ENCODE results near the gene EPGN. TPM values are rescaled to one million over a fixed set of nuclear protein-coding genes. Genes with fewer than 3 reads are reported as not detected.

The EPGN gene
- total and polyA plus RNA-seq, 5 donors from 2014 or later, result 0.54 TPM; not detected in 4

DNA sequence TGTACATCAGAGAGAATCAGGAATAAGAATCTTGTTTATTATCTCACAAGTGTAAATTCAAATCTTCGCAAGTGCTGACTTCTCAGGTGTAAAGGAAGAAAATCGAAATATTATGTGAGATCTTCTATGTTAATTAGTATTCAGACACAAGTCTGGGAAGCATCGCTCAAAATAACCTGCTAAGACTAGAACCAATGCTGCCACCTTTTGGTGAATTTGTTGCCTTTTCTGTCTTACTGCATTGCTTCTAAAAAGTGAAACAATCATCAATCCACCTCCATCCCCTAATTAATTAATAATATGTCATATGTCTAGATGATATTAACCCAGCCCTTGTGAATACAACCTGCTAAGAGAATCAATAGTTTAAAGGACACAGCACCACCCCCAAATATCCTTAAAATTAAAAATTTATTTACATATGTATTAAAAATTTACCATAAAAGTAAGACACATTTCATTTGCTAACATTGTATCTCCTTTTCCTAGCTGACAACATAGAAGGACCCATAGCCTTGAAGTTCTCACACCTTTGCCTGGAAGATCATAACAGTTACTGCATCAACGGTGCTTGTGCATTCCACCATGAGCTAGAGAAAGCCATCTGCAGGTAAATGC, 3.5 kb downstream of the EPGN start:
- no peak overlapping the region for H3K27ac Mint-ChIP-seq
- peaks cover 5% of the 10 kb centered on the region for H3K27me3 Mint-ChIP-seq
- no peaks in the 10 kb centered on the region for H3K36me3 Mint-ChIP-seq
- no peak overlapping the region for H3K4me3 Mint-ChIP-seq
- H3K4me1 ChIP-seq (ENCODE audit: control insufficient read depth, insufficient read depth, low read length, poor library complexity, severe bottlenecking), result no peaks in the 10 kb centered on the region
- DNase-seq (peak in 2 of 3 donors; percentile 13 to 55), ATAC-seq (ENCODE audit: low read depth in 2 of 2) (no peak)
- H3K36me3 ChIP-seq (ENCODE audit: control insufficient read depth, insufficient read depth, low read length), result no peaks in the 10 kb centered on the region
- no peaks in the 10 kb centered on the region for H3K9me3 ChIP-seq (ENCODE audit: control insufficient read depth in 2 of 2, low read length in 2 of 2)
- H3K9me3 Mint-ChIP-seq, result no peaks in the 10 kb centered on the region
- peaks cover 0 to 7% (median 0%) of the 10 kb centered on the region in 4 donors for H3K4me1 Mint-ChIP-seq
- no peak overlapping the region for H3K4me3 ChIP-seq (ENCODE audit: low read depth, low read length)
- H3K27me3 ChIP-seq (ENCODE audit: control insufficient read depth, insufficient read depth, low read length), result peaks cover 2% of the 10 kb centered on the region
- no peak overlapping the region for H3K27ac ChIP-seq (ENCODE audit: insufficient read depth, low read length, poor library complexity, severe bottlenecking)

DNA sequence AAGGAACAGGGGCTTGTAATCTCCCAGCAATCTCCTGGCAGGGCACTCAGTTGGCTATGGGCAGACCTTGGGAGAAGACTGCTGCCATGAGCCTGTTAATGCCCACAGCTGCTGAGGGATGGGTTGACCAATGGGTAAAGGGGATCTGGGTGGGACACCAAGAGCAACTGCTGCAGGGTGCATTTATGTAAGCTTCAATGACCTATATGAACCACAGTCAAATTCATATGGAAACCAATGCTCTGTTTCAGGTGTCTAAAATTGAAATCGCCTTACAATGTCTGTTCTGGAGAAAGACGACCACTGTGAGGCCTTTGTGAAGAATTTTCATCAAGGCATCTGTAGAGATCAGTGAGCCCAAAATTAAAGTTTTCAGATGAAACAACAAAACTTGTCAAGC, 6.1 kb downstream of the EPGN start:
- H3K4me3 Mint-ChIP-seq, result no peak overlapping the region
- Histone ChIP-seq H3K27ac (ENCODE audit: insufficient read depth, low read length, poor library complexity, severe bottlenecking) (no peak overlapping the region), H3K4me1 (ENCODE audit: control insufficient read depth, insufficient read depth, low read length, poor library complexity, severe bottlenecking) (no peaks in the 10 kb centered on the region), H3K27me3 (ENCODE audit: control insufficient read depth, insufficient read depth, low read length) (peaks cover 2% of the 10 kb centered on the region), H3K36me3 (ENCODE audit: control insufficient read depth, insufficient read depth, low read length) (no peaks in the 10 kb centered on the region), H3K4me3 (ENCODE audit: low read depth, low read length) (no peak overlapping the region), H3K9me3 (ENCODE audit: control insufficient read depth in 2 of 2, low read length in 2 of 2) (no peaks in the 10 kb centered on the region)
- ATAC-seq (ENCODE audit: low read depth in 2 of 2) (no peak), DNase-seq (no peak)
- H3K27me3 Mint-ChIP-seq, result peaks cover 8% of the 10 kb centered on the region
- no peaks in the 10 kb centered on the region for H3K36me3 Mint-ChIP-seq
- no peaks in the 10 kb centered on the region for H3K4me1 Mint-ChIP-seq
- no peaks in the 10 kb centered on the region for H3K9me3 Mint-ChIP-seq
- no peak overlapping the region for H3K27ac Mint-ChIP-seq

GRCh38 chr4:74314944-74315343, 6.7 kb downstream of the EPGN start:
- no peak for ATAC-seq (ENCODE audit: low read depth in 2 of 2)
- no peak overlapping the region for H3K27ac ChIP-seq (ENCODE audit: insufficient read depth, low read length, poor library complexity, severe bottlenecking)
- peaks cover 4% of the 10 kb centered on the region for H3K27me3 Mint-ChIP-seq
- H3K4me1 Mint-ChIP-seq, result no peaks in the 10 kb centered on the region
- no peaks in the 10 kb centered on the region for H3K36me3 ChIP-seq (ENCODE audit: control insufficient read depth, insufficient read depth, low read length)
- no peaks in the 10 kb centered on the region for H3K36me3 Mint-ChIP-seq
- no peaks in the 10 kb centered on the region for H3K4me1 ChIP-seq (ENCODE audit: control insufficient read depth, insufficient read depth, low read length, poor library complexity, severe bottlenecking)
- H3K9me3 ChIP-seq (ENCODE audit: control insufficient read depth in 2 of 2, low read length in 2 of 2), result no peaks in the 10 kb centered on the region
- H3K27ac Mint-ChIP-seq, result no peak overlapping the region
- no peak overlapping the region for H3K4me3 ChIP-seq (ENCODE audit: low read depth, low read length)
- peaks cover 2% of the 10 kb centered on the region for H3K27me3 ChIP-seq (ENCODE audit: control insufficient read depth, insufficient read depth, low read length)
- no peaks in the 10 kb centered on the region for H3K9me3 Mint-ChIP-seq
- DNase-seq, result no peak
- H3K4me3 Mint-ChIP-seq, result no peak overlapping the region

DNA sequence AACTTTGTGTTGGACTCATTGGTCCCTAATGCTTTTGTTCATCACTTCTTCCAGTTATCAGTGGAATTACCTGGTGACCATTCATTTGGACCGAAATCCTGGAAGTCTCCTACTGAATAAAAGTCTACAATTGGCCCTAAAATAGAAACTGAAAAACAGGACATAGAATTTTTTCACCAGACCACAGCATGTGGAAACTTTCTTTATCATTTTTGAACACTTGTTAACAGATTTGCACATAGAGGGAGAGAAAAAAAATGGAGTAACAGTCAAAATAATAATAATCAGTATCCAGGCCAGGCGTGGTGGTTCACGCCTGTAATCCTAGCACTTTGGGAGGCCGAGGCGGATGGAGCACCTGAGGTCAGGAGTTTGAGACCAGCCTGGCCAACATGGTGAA, 7.1 kb downstream of the EPGN start:
- Mint-ChIP-seq H3K4me1 (no peaks in the 10 kb centered on the region), H3K9me3 (no peaks in the 10 kb centered on the region), H3K4me3 (no peak overlapping the region), H3K36me3 (no peaks in the 10 kb centered on the region), H3K27ac (no peak overlapping the region), H3K27me3 (peaks cover 4% of the 10 kb centered on the region)
- ATAC-seq (ENCODE audit: low read depth in 2 of 2) (no peak), DNase-seq (no peak)
- no peaks in the 10 kb centered on the region for H3K9me3 ChIP-seq (ENCODE audit: control insufficient read depth in 2 of 2, low read length in 2 of 2)
- H3K27ac ChIP-seq (ENCODE audit: insufficient read depth, low read length, poor library complexity, severe bottlenecking), result no peak overlapping the region
- no peaks in the 10 kb centered on the region for H3K36me3 ChIP-seq (ENCODE audit: control insufficient read depth, insufficient read depth, low read length)
- H3K27me3 ChIP-seq (ENCODE audit: control insufficient read depth, insufficient read depth, low read length), result peaks cover 2% of the 10 kb centered on the region
- H3K4me3 ChIP-seq (ENCODE audit: low read depth, low read length), result no peak overlapping the region
- no peaks in the 10 kb centered on the region for H3K4me1 ChIP-seq (ENCODE audit: control insufficient read depth, insufficient read depth, low read length, poor library complexity, severe bottlenecking)

- ATAC-seq (ENCODE audit: low read depth in 2 of 2) (no peak), DNase-seq (no peak)
- H3K27ac Mint-ChIP-seq, result no peak overlapping the region
- H3K4me1 ChIP-seq (ENCODE audit: control insufficient read depth, insufficient read depth, low read length, poor library complexity, severe bottlenecking), result no peaks in the 10 kb centered on the region
- H3K4me3 ChIP-seq (ENCODE audit: low read depth, low read length), result no peak overlapping the region
- H3K9me3 Mint-ChIP-seq, result no peaks in the 10 kb centered on the region
- no peaks in the 10 kb centered on the region for H3K36me3 ChIP-seq (ENCODE audit: control insufficient read depth, insufficient read depth, low read length)
- no peaks in the 10 kb centered on the region for H3K4me1 Mint-ChIP-seq
- H3K27ac ChIP-seq (ENCODE audit: insufficient read depth, low read length, poor library complexity, severe bottlenecking), result no peak overlapping the region
- H3K9me3 ChIP-seq (ENCODE audit: control insufficient read depth in 2 of 2, low read length in 2 of 2), result no peaks in the 10 kb centered on the region
- no peak overlapping the region for H3K4me3 Mint-ChIP-seq
- no peaks in the 10 kb centered on the region for H3K36me3 Mint-ChIP-seq
- peaks cover 4% of the 10 kb centered on the region for H3K27me3 Mint-ChIP-seq
- peaks cover 2% of the 10 kb centered on the region for H3K27me3 ChIP-seq (ENCODE audit: control insufficient read depth, insufficient read depth, low read length)
Measured at GRCh38 chr4:74316397-74316796, 8.1 kb downstream of the EPGN start.

DNA sequence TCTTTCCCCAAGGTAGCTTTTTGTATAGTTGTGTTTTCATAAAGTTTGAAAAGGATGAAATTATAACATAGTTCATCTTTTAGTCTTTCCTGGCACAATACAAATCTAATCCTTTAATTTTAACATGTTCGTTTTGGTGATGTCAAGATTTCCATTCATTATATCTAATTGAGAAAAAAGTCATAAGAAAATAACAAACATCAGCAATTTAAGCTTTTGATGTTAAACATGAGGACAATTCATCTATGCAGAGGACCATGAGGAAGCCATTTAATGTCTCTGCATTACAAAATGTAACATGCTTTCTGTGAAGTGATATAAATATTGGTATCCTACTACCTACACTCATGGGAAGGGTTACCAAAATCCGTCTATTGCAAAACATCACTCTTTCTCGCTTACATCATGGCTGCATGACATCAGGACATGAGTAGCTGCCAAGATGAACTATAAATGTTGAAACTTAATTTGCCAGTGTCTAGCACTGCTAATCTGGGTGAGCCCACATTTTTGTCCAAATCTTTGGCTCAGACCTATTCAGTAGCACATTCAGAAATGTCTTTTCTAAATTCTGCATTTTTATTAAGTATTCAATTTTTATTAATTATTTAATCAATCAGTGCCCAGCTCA, 9.5 kb downstream of the EPGN start:
- H3K4me1 Mint-ChIP-seq, result no peaks in the 10 kb centered on the region
- no peak for ATAC-seq (ENCODE audit: low read depth in 2 of 2)
- H3K4me3 Mint-ChIP-seq, result no peak overlapping the region

GRCh38 chr4:74318276-74318675, 10.0 kb downstream of the EPGN start:
- Histone ChIP-seq H3K36me3 (ENCODE audit: control insufficient read depth, insufficient read depth, low read length) (no peaks in the 10 kb centered on the region), H3K9me3 (ENCODE audit: control insufficient read depth in 2 of 2, low read length in 2 of 2) (no peaks in the 10 kb centered on the region), H3K27me3 (ENCODE audit: control insufficient read depth, insufficient read depth, low read length) (peaks cover 3% of the 10 kb centered on the region), H3K4me1 (ENCODE audit: control insufficient read depth, insufficient read depth, low read length, poor library complexity, severe bottlenecking) (no peaks in the 10 kb centered on the region), H3K4me3 (ENCODE audit: low read depth, low read length) (no peak overlapping the region), H3K27ac (ENCODE audit: insufficient read depth, low read length, poor library complexity, severe bottlenecking) (no peak overlapping the region)
- no peaks in the 10 kb centered on the region for H3K4me1 Mint-ChIP-seq
- H3K9me3 Mint-ChIP-seq, result no peaks in the 10 kb centered on the region
- ATAC-seq (ENCODE audit: low read depth in 2 of 2), result no peak
- no peaks in the 10 kb centered on the region for H3K36me3 Mint-ChIP-seq
- H3K4me3 Mint-ChIP-seq, result no peak overlapping the region
- peaks cover 4% of the 10 kb centered on the region for H3K27me3 Mint-ChIP-seq
- no peak overlapping the region for H3K27ac Mint-ChIP-seq
- no peak for DNase-seq

More for the DNA sequence above, 9.5 kb downstream of the EPGN start:
- Histone ChIP-seq H3K9me3 (ENCODE audit: control insufficient read depth in 2 of 2, low read length in 2 of 2) (no peaks in the 10 kb centered on the region), H3K36me3 (ENCODE audit: control insufficient read depth, insufficient read depth, low read length) (no peaks in the 10 kb centered on the region), H3K4me3 (ENCODE audit: low read depth, low read length) (no peak overlapping the region), H3K27ac (ENCODE audit: insufficient read depth, low read length, poor library complexity, severe bottlenecking) (no peak overlapping the region), H3K4me1 (ENCODE audit: control insufficient read depth, insufficient read depth, low read length, poor library complexity, severe bottlenecking) (no peaks in the 10 kb centered on the region), H3K27me3 (ENCODE audit: control insufficient read depth, insufficient read depth, low read length) (peaks cover 1% of the 10 kb centered on the region)
- DNase-seq, result no peak
- peaks cover 4% of the 10 kb centered on the region for H3K27me3 Mint-ChIP-seq
- H3K9me3 Mint-ChIP-seq, result no peaks in the 10 kb centered on the region
- no peaks in the 10 kb centered on the region for H3K36me3 Mint-ChIP-seq
- no peak overlapping the region for H3K27ac Mint-ChIP-seq

DNA sequence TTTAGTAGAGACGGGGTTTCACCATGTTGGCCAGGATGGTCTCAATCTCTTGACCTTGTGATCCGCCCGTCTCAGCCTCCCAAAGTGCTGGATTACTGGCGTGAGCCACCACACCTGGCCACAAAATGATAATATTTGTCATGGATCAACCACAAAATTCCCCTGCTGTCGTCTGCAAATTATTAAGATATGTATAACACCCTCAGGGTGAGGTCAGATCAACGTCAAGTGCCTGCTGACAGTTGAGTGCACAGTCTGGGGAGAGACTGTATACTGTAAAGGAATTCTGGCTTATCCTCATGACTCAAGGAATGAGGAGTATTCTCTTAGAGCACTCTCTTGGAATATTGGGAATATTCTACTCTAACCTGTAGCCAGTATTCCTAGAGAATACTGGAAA, 11.2 kb downstream of the EPGN start:
- Mint-ChIP-seq H3K9me3 (no peaks in the 10 kb centered on the region), H3K4me1 (no peaks in the 10 kb centered on the region), H3K4me3 (no peak overlapping the region), H3K36me3 (no peaks in the 10 kb centered on the region), H3K27ac (peak overlapping the region in 1 of 3 donors; percentile 20), H3K27me3 (peaks cover 4% of the 10 kb centered on the region)
- Histone ChIP-seq H3K4me3 (ENCODE audit: low read depth, low read length) (no peak overlapping the region), H3K27me3 (ENCODE audit: control insufficient read depth, insufficient read depth, low read length) (peaks cover 3% of the 10 kb centered on the region), H3K27ac (ENCODE audit: insufficient read depth, low read length, poor library complexity, severe bottlenecking) (no peak overlapping the region), H3K36me3 (ENCODE audit: control insufficient read depth, insufficient read depth, low read length) (no peaks in the 10 kb centered on the region), H3K9me3 (ENCODE audit: control insufficient read depth in 2 of 2, low read length in 2 of 2) (no peaks in the 10 kb centered on the region), H3K4me1 (ENCODE audit: control insufficient read depth, insufficient read depth, low read length, poor library complexity, severe bottlenecking) (no peaks in the 10 kb centered on the region)
- ATAC-seq (ENCODE audit: low read depth in 2 of 2) (no peak), DNase-seq (no peak)
